Duodenal mucosa (tissue), 2 donors: ENCODE measurements around the gene STAT3.
"Not testable (repeated sequence)": the region's sequence is repeated elsewhere in the genome, so short reads cannot be mapped to it uniquely, and the experiment has no call there.

ENCODE experiments used
- H3K27ac ChIP-seq: one replicate; pipeline ENCODE4 v1.7.0; 2013; ENCODE audit warnings: low read depth, low read length
- H3K27me3 ChIP-seq, 2 donors: one replicate each; pipeline ENCODE4 v1.7.0; 2013; ENCODE audit warnings: low read length in 2 of 2, control low read depth in 1 of 2; ENCODE audit not compliant: insufficient read depth in 2 of 2, control insufficient read depth in 1 of 2
- H3K36me3 ChIP-seq, 2 donors: one replicate each; pipeline ENCODE4 v1.7.0; 2013; ENCODE audit warnings: low read length in 2 of 2, control low read depth in 1 of 2; ENCODE audit not compliant: insufficient read depth in 2 of 2, control insufficient read depth in 1 of 2
- H3K4me1 ChIP-seq, 2 donors: one replicate each; pipeline ENCODE4 v1.7.0; 2013; ENCODE audit warnings: low read length in 2 of 2, control low read depth in 1 of 2; ENCODE audit not compliant: insufficient read depth in 2 of 2, control insufficient read depth in 1 of 2
- H3K4me3 ChIP-seq, 2 donors: one replicate each; pipeline ENCODE4 v1.7.0; 2013; ENCODE audit warnings: low read length in 2 of 2, low read depth in 1 of 2
- H3K9ac ChIP-seq, 2 donors: one replicate each; pipeline ENCODE4 v1.7.0; 2013; ENCODE audit warnings: low read length in 2 of 2, low read depth in 1 of 2
- H3K9me3 ChIP-seq, 2 donors: one replicate each; pipeline ENCODE4 v1.7.0; 2013; ENCODE audit warnings: low read length in 2 of 2, control low read depth in 1 of 2; ENCODE audit not compliant: control insufficient read depth in 1 of 2

STAT3 gene

GRCh38 chr17:42408061-42408460 lies 19.8 kb upstream of the STAT3 start:
- no peak overlapping the region for H3K4me3 ChIP-seq
- H3K4me1 ChIP-seq, result peaks cover 0 to 13% of the 10 kb centered on the region in 2 donors
- H3K9ac ChIP-seq, result no peak overlapping the region
- no peaks in the 10 kb centered on the region for H3K27me3 ChIP-seq
- H3K9me3 ChIP-seq, result no peaks in the 10 kb centered on the region
- H3K27ac ChIP-seq, result no peak overlapping the region
- no peaks in the 10 kb centered on the region for H3K36me3 ChIP-seq

- Histone ChIP-seq H3K4me3 (no peak overlapping the region), H3K36me3 (no peaks in the 10 kb centered on the region), H3K9ac (no peak overlapping the region), H3K27me3 (no peaks in the 10 kb centered on the region), H3K27ac (no peak overlapping the region), H3K9me3 (no peaks in the 10 kb centered on the region), H3K4me1 (peaks cover 6 to 20% of the 10 kb centered on the region in 2 donors)
Measured at GRCh38 chr17:42407289-42407836, 19.1 kb upstream of the STAT3 start.

DNA sequence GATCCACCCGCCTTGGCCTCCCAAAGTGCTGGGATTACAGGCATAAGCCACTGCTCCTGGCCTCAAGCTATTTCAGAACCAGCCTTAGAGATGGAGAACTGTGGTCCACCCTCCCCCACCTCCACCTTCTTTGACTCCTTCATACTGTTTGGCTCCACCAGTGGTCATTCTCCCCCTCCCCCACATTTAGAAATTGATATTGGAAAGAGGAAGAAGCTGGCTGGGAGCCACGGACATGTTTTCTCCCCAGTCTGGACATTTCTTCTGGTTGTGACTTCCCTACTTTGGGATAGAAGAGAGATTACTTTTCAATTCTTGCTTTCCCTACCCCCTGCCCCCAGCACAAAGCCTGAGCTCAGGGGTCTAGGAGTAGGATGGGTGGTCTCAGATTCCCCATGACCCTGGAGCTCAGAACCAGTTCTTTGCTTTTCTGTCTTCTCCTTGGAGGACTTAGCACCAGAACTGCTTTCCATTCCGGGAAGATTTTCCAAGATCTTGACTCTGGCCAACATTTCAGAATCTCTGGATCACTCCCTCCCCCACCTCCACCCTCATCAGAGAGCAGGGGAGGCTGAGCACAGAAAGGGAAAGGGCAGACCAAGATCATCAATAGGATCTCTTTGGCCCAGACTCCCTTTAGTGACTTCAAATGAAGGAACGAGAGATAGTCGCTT lies 18.5 kb upstream of the STAT3 start:
- peaks cover 9 to 25% of the 10 kb centered on the region in 2 donors for H3K4me1 ChIP-seq

GRCh38 chr17:42405963-42406495 lies 17.8 kb upstream of the STAT3 start:
- Histone ChIP-seq H3K9ac (no peak overlapping the region), H3K4me3 (no peak overlapping the region), H3K27ac (no peak overlapping the region), H3K27me3 (no peaks in the 10 kb centered on the region), H3K4me1 (peaks cover 11 to 25% of the 10 kb centered on the region in 2 donors), H3K36me3 (no peaks in the 10 kb centered on the region), H3K9me3 (no peaks in the 10 kb centered on the region)

More for the DNA sequence above, 18.5 kb upstream of the STAT3 start:
- Histone ChIP-seq H3K36me3 (no peaks in the 10 kb centered on the region), H3K9me3 (no peaks in the 10 kb centered on the region), H3K9ac (no peak overlapping the region), H3K27me3 (no peaks in the 10 kb centered on the region), H3K4me3 (no peak overlapping the region), H3K27ac (no peak overlapping the region)

DNA sequence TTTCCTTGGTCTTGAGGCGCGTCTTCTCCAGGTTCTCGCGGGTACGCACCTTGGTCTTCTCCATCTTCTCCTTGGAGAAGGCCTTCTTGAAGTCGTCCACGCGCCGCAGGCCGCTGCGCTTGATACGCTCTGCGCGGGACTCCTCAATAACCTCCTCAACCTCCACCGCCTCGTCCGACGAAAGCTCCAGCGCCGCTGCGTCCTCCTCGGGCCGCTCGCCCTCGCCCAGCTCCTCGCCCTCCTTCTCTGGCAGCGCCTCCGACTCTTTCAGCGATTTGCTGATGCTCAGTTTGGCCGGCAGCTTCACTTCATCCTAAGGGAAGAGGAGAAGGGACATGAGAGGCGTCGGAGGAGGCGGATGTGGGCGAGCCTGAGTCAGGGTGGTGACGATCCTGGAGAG lies 16.8 kb upstream of the STAT3 start:
- H3K4me1 ChIP-seq, result peaks cover 20 to 30% of the 10 kb centered on the region in 2 donors
- H3K9me3 ChIP-seq, result no peaks in the 10 kb centered on the region
- H3K27ac ChIP-seq, result no peak overlapping the region
- H3K9ac ChIP-seq, result no peak overlapping the region
- H3K36me3 ChIP-seq, result no peaks in the 10 kb centered on the region
- no peak overlapping the region for H3K4me3 ChIP-seq
- H3K27me3 ChIP-seq, result no peaks in the 10 kb centered on the region

DNA sequence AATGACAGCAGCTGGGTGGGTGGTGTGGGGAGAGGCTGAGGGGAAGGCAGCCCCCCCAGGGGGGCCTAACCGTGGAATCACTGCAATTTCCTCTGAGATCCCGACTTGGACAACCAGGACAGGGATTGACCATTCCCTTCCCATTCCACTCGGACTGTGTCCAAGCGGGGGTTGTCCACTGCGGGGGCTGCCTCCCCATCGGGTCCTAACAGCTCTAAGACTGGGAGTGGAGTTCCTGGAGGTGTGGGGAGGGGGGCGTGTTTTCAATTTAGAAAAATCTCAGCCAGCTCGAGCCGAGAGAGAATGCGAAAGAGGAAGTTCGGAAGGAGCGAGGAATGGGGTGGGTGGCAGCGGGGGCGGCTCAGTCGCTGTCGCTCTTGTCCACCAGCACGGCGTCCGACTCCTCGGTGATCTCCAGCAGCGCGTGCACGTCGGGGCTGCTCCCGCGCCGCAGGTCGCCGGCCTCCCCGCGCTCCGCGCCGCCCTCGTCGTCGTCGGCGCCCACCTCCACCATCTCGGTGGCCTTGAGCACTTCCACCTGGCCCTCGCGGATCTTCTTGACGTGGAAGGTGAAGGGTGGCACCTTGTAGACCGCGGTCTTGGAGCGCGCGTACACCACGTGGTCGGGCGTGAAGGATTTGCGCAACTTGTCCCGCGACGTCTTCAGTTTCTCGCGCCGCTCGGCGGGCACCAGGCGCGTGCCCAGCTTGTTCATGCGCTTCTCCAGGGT lies 16.2 kb upstream of the STAT3 start:
- H3K9me3 ChIP-seq, result no peaks in the 10 kb centered on the region
- H3K9ac ChIP-seq, result no peak overlapping the region
- no peaks in the 10 kb centered on the region for H3K36me3 ChIP-seq
- no peaks in the 10 kb centered on the region for H3K27me3 ChIP-seq
- H3K27ac ChIP-seq, result no peak overlapping the region
- H3K4me1 ChIP-seq, result peaks cover 21 to 35% of the 10 kb centered on the region in 2 donors
- no peak overlapping the region for H3K4me3 ChIP-seq

DNA sequence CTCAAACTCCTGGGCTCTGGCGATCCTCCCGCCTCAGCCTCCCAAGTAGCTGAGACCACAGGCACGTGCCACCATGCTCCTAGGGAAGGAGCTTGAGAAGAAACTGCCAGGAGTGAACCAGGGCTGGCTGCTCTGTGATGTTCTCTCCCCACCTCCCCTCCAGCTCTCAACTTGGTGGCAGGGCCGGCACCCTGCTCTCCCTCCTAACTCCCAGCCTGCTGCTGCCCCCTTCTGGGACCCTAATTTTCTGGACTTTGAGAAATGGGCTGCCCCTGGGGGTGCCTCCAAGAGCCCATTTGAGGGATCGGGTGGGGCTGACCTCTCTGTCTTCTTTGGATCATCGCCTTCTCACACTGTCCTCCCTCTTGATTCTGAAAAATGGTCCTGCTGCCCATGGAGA lies 14.9 kb upstream of the STAT3 start:
- Histone ChIP-seq H3K9me3 (no peaks in the 10 kb centered on the region), H3K4me3 (no peak overlapping the region), H3K27me3 (no peaks in the 10 kb centered on the region), H3K9ac (peak overlapping the region in 1 of 2 donors; percentile 28), H3K4me1 (peaks cover 21 to 35% of the 10 kb centered on the region in 2 donors), H3K27ac (no peak overlapping the region), H3K36me3 (no peaks in the 10 kb centered on the region)

DNA sequence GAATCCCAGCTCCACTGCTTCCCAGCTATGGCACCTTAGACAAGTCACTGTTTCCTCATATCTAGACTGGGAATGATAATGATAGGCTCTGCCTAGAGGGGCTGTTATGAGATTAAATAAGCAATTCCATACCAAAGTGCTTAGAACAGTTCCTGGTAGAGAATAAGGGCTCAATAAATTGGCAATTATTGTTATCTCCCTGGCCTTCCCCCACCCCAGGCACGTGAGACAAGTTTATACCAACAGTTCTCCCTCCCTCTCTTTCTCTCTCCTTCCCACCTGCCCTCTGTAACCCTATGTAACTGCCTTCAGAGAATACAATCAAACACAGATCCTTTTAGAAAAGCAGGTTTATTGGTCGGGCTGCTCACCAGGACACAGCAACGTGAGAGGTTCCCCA lies 13.9 kb upstream of the STAT3 start:
- Histone ChIP-seq H3K36me3 (no peaks in the 10 kb centered on the region), H3K9ac (peak overlapping the region; percentile 28 to 38), H3K27ac (no peak overlapping the region), H3K4me3 (no peak overlapping the region), H3K4me1 (peaks cover 21 to 28% of the 10 kb centered on the region in 2 donors), H3K27me3 (no peaks in the 10 kb centered on the region), H3K9me3 (no peaks in the 10 kb centered on the region)

- not testable (repeated sequence) for H3K27me3 ChIP-seq, H3K4me3 ChIP-seq, H3K27ac ChIP-seq, H3K36me3 ChIP-seq, H3K9ac ChIP-seq, H3K9me3 ChIP-seq
- peaks cover 21 to 25% of the 10 kb centered on the region in 2 donors for H3K4me1 ChIP-seq
Measured at GRCh38 chr17:42400844-42401375, 12.7 kb upstream of the STAT3 start.
